SK-N-MC (cell line): Measurements from ENCODE around the gene LYZL6.

Experiments
- EZH2 ChIP-seq: fragments of 200-600 bp; sonication (generic); IDR thresholded peaks from one replicate; pipeline ENCODE4 v1.6.1; 2017; ENCODE audit warnings: antibody characterized with exemption
- FOXP2 ChIP-seq: optimal IDR thresholded peaks from 2 replicates; pipeline ENCODE3; 2011; ENCODE audit warnings: mild to moderate bottlenecking, moderate library complexity; ENCODE audit not compliant: insufficient read depth; ENCODE audit errors: extremely low read length, control extremely low read depth
- POLR2AphosphoS5 ChIP-seq: IDR thresholded peaks from 2 replicates; pipeline ENCODE4 v1.6.1; 2012; ENCODE audit warnings: mild to moderate bottlenecking, low read depth, low read length, borderline replicate concordance

GRCh38 chr17:35981908-35982330 lies 38.4 kb upstream of the LYZL6 start:
- TF ChIP-seq POLR2AphosphoS5 (no peak), EZH2 (no peak), FOXP2 (no peak)
